HL-60 (cell line): ENCODE measurements around the gene MBD4.
A peak's percentile ranks its signal among the peaks of the same experiment; 100 is the strongest.

Source experiments
- DNase-seq, 2 experiments: peaks; one replicate each; pipeline ENCODE4 v3.0.0-alpha.2; 2010 to 2020; ENCODE audit warnings: low read depth in 1 of 2, low spot score in 1 of 2
- H3K27ac ChIP-seq: fragments of 250-450 bp; sonication (Bioruptor Pico); replicated peaks from 2 replicates; pipeline ENCODE4 v1.5.1; 2020; ENCODE audit warnings: mild to moderate bottlenecking, moderate library complexity
- H3K27me3 ChIP-seq: fragments of 250-450 bp; sonication (Bioruptor Pico); 2 replicates; pipeline ENCODE4 v1.5.1; 2021; ENCODE audit warnings: mild to moderate bottlenecking, moderate library complexity; ENCODE audit not compliant: insufficient read depth, poor library complexity, severe bottlenecking
- H3K4me3 ChIP-seq: replicated peaks from 2 replicates; pipeline ENCODE4 v1.5.1; 2011; ENCODE audit warnings: mild to moderate bottlenecking, control low read depth, low read length; ENCODE audit not compliant: insufficient read depth
- GABPA ChIP-seq: IDR thresholded peaks from 2 replicates; pipeline ENCODE4 v1.6.1; 2012; ENCODE audit warnings: low read depth
- POLR2AphosphoS5 ChIP-seq: IDR thresholded peaks from 2 replicates; pipeline ENCODE4 v1.6.1; 2012; ENCODE audit warnings: low read depth
- SPI1 ChIP-seq: IDR thresholded peaks from 2 replicates; pipeline ENCODE4 v1.6.1; 2012; ENCODE audit warnings: low read depth, mild to moderate bottlenecking, borderline replicate concordance
- TF ChIP-seq, protein P1 (sequence below): IDR thresholded peaks from 2 replicates; pipeline ENCODE4 v1.6.1; 2012; ENCODE audit warnings: low read depth; ENCODE audit not compliant: insufficient replicate concordance
- TF ChIP-seq, protein P2 (sequence below): IDR thresholded peaks from one replicate; pipeline ENCODE4 v1.5.1; 2011; ENCODE audit warnings: low read length, control low read depth, inconsistent platforms; ENCODE audit not compliant: insufficient read depth

The MBD4 gene

DNA sequence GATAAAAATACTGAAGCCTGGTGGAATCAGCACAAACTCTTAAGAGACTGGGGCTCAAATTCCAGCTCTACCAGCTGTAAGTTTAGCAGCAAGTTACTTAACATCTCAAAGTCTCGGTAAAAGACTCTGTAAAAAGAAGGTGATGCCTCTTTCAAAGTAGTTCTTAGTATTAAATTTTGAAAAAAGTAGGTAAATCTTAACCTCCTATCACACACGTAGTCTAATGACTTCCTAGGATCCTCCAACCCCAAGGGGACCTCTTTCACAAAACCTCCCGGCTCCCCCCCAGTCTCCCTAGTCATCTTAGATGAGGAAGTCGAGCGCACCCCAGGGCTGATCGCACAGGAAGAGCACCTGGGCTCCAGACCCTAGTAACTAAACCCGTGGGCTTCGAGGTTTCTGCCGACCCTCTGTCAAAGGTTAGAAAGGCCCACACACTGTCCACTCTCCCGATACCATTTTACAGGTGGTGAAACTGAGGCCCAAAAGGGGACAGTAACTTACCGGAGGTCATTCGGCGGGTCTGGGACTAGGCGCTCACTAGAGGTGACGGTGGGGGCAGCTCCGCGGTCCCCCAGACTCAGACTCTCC lies 427 bp downstream of the MBD4 start:
- TF ChIP-seq, protein P1, sequence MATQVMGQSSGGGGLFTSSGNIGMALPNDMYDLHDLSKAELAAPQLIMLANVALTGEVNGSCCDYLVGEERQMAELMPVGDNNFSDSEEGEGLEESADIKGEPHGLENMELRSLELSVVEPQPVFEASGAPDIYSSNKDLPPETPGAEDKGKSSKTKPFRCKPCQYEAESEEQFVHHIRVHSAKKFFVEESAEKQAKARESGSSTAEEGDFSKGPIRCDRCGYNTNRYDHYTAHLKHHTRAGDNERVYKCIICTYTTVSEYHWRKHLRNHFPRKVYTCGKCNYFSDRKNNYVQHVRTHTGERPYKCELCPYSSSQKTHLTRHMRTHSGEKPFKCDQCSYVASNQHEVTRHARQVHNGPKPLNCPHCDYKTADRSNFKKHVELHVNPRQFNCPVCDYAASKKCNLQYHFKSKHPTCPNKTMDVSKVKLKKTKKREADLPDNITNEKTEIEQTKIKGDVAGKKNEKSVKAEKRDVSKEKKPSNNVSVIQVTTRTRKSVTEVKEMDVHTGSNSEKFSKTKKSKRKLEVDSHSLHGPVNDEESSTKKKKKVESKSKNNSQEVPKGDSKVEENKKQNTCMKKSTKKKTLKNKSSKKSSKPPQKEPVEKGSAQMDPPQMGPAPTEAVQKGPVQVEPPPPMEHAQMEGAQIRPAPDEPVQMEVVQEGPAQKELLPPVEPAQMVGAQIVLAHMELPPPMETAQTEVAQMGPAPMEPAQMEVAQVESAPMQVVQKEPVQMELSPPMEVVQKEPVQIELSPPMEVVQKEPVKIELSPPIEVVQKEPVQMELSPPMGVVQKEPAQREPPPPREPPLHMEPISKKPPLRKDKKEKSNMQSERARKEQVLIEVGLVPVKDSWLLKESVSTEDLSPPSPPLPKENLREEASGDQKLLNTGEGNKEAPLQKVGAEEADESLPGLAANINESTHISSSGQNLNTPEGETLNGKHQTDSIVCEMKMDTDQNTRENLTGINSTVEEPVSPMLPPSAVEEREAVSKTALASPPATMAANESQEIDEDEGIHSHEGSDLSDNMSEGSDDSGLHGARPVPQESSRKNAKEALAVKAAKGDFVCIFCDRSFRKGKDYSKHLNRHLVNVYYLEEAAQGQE = no peak
- no peak for TF ChIP-seq POLR2AphosphoS5
- peak; percentile 83 for TF ChIP-seq SPI1
- 0 out of 2 replicates have a peak, but pooled peaks have one; percentile 13 for TF ChIP-seq GABPA
- TF ChIP-seq, protein P2, sequence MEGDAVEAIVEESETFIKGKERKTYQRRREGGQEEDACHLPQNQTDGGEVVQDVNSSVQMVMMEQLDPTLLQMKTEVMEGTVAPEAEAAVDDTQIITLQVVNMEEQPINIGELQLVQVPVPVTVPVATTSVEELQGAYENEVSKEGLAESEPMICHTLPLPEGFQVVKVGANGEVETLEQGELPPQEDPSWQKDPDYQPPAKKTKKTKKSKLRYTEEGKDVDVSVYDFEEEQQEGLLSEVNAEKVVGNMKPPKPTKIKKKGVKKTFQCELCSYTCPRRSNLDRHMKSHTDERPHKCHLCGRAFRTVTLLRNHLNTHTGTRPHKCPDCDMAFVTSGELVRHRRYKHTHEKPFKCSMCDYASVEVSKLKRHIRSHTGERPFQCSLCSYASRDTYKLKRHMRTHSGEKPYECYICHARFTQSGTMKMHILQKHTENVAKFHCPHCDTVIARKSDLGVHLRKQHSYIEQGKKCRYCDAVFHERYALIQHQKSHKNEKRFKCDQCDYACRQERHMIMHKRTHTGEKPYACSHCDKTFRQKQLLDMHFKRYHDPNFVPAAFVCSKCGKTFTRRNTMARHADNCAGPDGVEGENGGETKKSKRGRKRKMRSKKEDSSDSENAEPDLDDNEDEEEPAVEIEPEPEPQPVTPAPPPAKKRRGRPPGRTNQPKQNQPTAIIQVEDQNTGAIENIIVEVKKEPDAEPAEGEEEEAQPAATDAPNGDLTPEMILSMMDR = no peak
- Histone ChIP-seq H3K27ac (peak overlapping the region; percentile 95), H3K27me3 (no peaks in the 10 kb centered on the region), H3K4me3 (peak overlapping the region; percentile 89)
- DNase-seq = peak; percentile 59 to 84

DNA sequence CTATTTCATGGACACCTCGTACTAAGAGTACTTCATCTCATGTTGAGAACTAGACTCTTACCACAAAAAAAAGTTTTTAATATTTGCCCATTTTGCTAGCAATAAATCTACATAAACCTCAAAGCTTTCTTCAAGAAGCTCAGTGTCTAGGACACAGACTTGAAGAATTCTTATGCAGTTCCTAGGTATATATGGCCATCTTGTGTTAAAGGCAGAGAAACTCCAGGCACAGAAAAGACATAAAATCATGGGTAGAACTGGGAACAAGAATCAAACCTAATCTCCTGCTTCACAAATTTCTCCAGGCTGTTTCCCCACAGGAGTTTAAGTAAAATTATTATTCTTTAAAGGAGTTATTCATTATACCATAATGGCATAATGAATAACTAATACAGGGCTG lies 4.4 kb downstream of the MBD4 start:
- H3K4me3 ChIP-seq = no peak overlapping the region
- DNase-seq = no peak
- TF ChIP-seq, protein P2 = no peak
- no peak for TF ChIP-seq SPI1
- no peak for TF ChIP-seq POLR2AphosphoS5
- no peak for TF ChIP-seq GABPA
- TF ChIP-seq, protein P1 = no peak
- H3K27ac ChIP-seq = no peak overlapping the region
- H3K27me3 ChIP-seq = no peaks in the 10 kb centered on the region

GRCh38 chr3:129434140-129434539 lies 5.6 kb downstream of the MBD4 start:
- Histone ChIP-seq H3K27me3 (no peaks in the 10 kb centered on the region), H3K27ac (no peak overlapping the region), H3K4me3 (no peak overlapping the region)
- no peak for TF ChIP-seq GABPA
- TF ChIP-seq POLR2AphosphoS5 = no peak
- no peak for TF ChIP-seq SPI1
- TF ChIP-seq, protein P1 = no peak
- TF ChIP-seq, protein P2 = no peak
- no peak for DNase-seq
